NCI-H345 (cell line): Measurements from ENCODE around the gene TMEM236.

ENCODE experiments used
- DNase-seq: peaks from one replicate; lab custom pipeline; 2025; lab: John Stamatoyannopoulos, UW

The TMEM236 gene

DNA sequence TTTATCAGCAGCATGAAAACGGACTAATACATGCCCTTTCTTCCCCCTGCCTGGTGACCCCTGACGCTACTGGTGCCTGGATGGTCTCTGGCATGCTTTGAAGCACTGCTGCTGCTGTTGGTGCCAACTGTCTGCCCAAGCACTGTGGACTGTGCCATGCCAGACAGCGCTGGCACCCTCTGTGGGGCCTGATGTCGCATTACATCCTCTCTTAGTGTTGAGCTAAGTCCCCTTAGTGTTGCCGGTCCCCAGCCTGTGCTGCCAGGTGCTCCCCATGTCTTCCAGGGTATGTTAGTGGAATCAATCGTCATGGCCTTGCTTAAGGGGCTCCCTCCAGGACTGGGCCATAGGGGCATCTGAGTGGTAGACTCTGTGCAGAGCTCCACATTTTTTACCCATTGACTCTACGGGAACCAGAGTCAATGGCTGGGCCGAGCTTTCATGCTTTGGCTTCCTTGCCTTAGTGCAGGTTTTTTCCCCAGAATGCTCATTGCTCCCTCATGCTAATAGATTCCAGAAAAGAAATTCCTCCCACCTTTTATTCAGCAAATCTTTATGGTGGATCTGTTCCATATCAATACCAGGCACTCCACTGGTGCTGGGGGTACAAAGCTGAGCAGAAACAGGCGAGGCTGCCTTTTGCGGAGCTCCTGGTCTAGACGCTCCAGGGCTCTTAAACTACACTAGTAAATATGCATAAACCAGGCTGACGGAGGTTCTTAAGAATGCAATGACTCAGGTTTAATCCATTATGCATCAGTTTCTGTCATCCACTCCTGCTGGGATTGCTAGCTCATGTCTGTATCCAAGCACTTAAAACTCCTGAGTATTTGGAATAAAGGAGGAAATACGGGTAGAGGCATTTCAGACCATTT lies 35.3 kb downstream of the TMEM236 start:
- DNase-seq: no peak

- DNase-seq: no peak
These were observed 36.6 kb downstream of the TMEM236 start for GRCh38 chr10:17788646-17789045.

GRCh38 chr10:17789396-17789795 lies 37.4 kb downstream of the TMEM236 start:
- no peak for DNase-seq

DNA sequence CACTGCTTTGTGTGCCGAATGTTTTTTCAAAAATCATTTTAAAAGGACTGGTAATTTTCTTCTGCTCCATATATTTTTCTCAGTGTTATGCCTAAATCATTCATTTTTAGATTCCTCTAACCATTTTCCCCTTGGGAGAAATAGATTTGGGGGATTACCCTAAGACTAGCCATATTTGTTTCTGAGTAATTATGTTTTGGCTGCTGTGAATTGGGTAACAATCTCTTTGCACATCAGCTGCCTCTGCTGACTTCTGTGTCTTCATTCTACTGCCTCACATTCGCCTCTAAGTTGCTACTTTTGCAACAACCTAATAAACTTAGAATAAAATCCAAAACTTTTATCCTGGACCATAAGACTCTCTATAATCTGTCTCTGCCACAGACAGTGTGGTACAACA lies 38.6 kb downstream of the TMEM236 start:
- no peak for DNase-seq

DNA sequence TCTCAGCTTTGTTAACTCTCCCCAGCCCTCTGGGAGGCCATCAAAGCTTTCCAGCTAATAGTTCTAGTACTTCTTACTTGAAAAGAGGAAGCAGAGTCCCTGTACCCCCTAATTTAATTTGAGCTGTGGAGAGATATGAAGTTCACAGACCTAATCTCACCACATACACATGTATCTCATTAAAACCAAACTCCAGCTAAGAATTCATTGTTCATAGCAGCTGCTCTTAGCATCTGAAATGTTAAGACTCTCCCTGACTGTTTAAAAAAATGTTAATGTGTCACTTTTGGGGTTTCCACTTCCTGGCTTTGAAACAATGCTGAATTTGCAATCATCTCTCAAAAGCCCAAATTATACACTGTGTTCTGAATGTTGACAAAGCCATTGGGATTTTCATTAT lies 41.0 kb downstream of the TMEM236 start:
- DNase-seq: no peak

GRCh38 chr10:17793823-17794644 lies 42.0 kb downstream of the TMEM236 start:
- no peak for DNase-seq

GRCh38 chr10:17795083-17795482 lies 43.1 kb downstream of the TMEM236 start:
- no peak for DNase-seq

DNA sequence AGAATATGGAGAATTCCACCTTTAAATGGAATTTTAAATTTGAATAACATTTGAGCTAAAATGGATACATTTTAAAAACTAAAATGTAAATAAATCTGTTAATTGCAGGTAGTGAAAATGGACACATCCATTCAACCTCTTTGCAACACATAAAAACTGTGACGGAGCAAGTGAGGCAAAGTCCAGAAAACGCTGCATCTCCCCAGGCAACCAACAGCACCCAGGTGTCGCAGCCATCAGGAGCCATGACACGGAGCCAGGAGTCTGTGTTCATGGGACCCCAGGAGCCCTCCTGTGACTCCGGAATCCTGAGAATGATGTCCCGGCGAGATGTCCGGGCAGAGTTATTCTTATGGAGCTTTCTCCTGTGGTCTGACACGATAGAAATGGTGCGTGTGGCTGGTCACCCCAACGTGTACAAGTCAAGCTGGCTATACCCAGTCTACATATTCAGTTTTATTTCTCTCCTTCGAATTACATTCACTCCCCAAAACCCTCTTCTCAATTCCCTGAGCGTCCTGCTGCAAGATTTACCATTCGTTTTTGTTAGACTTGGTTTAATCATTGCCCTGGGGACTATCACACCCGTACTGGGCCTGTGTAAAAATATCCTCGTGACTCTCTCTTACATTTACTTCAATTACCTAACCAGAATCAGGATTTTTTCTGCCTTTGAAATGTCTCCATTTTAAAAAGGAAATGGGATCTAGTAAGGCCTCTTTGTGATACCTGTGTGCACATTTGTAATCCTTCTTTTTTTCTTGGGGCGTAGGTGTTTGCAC lies 44.0 kb downstream of the TMEM236 start:
- DNase-seq: no peak

- DNase-seq: no peak
These were observed 49.5 kb downstream of the TMEM236 start for GRCh38 chr10:17801507-17801906.

DNA sequence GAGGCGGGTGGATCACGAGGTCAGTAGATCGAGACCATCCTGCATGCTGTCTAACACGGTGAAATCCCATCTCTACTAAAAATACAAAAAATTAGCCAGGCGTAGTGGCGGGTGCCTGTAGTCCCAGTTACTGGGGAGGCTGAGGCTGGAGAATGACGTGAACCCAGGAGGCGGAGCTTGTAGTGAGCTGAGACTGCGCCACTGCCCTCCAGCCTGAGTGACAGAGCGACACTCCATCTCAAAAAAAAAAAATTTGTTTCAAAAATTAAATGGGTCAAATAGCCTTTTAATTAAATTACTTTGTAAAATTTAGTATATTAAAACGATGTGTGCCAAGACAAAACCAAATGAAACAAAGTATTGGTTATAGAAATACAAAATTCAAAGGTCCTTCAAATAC lies 50.3 kb downstream of the TMEM236 start:
- DNase-seq: no peak

DNA sequence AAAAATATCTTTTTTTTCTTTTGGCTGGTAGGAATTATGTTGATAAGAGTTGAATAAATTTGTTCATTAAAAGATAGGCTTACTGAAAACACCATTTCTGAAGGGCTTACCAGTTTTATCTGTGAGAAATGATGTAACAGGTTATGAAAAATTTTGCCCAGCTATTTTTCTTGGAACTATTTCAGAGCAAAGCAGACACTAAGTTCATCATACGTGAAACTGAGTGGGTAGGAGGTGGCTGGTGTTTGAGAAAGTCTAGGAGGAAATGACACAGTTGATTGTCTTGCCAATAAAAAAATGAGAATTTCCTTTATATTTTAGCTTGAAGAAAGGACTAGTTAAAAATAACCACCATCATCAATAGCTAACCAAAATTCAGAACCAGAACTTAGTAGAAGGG lies 51.0 kb downstream of the TMEM236 start:
- no peak for DNase-seq

- no peak for DNase-seq
These were observed 53.3 kb downstream of the TMEM236 start for GRCh38 chr10:17805330-17805729.

DNA sequence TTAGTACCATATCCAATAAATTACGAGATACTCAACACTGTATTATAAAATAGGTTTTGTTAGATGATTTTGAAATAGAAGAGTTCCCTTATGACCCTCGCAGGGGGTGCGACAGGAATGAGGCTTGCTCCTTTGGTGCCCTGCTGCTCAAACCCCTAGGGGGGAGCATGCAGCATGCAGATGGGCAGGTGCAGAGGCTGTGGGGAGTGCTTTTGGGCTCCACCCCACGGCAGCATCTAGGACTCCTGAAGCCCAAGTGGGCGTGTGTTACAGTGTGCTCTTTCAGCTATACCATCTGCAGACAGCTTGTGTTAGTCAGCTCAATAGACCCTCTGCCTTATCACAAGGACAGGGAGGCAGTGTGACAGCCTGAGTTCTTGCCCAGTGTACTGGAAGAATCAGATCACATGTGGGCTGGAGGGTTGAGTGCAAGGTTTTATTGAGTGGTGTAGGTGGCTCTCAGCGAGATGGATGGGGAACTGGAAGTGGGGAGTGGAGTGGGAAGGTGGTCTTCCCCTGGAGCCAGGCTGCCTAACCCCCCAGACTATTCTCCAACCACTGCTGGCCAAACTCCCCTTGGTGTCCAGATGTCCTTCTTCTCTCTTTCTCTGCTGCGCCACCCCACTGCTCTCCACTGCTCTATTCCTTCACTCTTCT lies 54.0 kb downstream of the TMEM236 start:
- no peak for DNase-seq

GRCh38 chr10:17808971-17809841 lies 57.2 kb downstream of the TMEM236 start, which contains the start of gene MRC1:
Gene MRC1 (plus strand): TSS chr10:17809348. CDS start chr10:17809466, 118 bp downstream.
- no peak for DNase-seq

- no peak for DNase-seq
These were observed 59.3 kb downstream of the TMEM236 start for GRCh38 chr10:17811146-17811865.

- DNase-seq: no peak
These were observed 63.0 kb downstream of the TMEM236 start for GRCh38 chr10:17814973-17815372.

- DNase-seq: no peak
These were observed 64.2 kb downstream of the TMEM236 start for GRCh38 chr10:17816199-17816598.

DNA sequence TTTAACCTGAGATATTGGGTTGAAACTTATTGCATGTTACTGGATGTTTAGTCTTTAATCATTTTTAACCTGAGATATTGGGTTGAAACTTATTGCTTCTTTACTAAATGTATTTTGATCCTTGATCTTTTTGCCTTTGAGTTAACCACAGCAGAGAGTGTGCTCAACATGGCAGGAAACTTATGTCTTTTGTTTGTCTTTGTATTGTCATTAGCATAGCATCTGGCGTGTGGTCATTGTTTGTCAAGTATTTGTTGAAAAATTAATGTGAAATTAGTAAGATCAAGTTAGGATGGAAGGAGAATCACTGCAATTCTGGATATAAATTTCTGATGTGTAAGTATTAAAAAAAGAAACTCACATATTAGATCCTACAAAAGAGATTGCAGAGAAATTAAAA lies 65.3 kb downstream of the TMEM236 start:
- no peak for DNase-seq

- DNase-seq: no peak
These were observed 65.8 kb downstream of the TMEM236 start for GRCh38 chr10:17817790-17818189.

GRCh38 chr10:17819836-17820235 lies 67.8 kb downstream of the TMEM236 start:
- no peak for DNase-seq
